ENCODE data around the gene GMDS. TPM values are rescaled to one million over a fixed set of nuclear protein-coding genes. Genes with fewer than 3 reads are reported as not detected.
"Not testable (repeated sequence)": the region's sequence is repeated elsewhere in the genome, so short reads cannot be mapped to it uniquely, and the experiment has no call there.

The GMDS gene
- total and polyA plus RNA-seq, 2 donors (not counting 3 experiments of a cell fraction or from before 2014, with no cell fraction given) = 9.8 to 23.5 TPM

DNA sequence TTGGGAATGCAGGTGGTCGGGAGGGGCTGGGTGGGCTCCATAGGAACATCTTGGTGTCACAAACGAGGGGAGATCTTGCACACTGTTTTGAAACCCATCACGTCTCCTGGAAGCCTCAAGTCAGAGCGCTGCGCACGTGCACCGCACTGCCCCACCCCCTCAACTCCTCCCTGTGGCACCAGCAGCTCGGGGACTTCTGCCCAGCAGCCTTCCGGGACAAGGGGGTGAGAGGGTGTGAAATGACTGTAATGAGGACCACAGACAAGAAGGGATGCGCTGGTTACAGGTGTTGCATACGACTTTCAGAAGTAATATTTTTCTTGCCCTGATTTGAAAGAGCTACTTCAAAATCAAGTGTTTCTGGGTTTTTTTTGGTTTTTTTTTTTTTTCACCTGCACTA is 575.4 kb downstream of the GMDS start:
- POLR2A ChIA-PET = no interaction called here
- no TSS peak for BruUV-seq (replicated peaks)

DNA sequence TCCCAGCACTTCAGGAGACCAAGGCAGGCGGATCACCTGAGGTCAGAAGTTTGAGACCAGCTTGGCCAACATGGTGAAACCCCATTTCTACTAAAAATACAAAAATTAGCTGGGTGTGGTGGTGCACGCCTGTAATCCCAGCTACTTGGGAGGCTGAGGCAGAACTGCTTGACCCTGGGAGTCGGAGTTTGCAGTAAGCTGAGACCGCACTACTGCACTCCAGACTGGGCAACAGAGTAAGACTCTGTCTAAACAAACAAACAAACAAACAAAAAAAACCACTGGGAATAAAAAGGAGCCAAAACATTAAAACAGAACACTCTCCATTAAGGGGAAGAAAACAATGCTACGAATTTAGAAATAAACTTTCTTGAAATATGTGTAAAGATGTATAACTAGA is 576.9 kb downstream of the GMDS start:
- H3K79me2 ChIP-seq (ENCODE audit: control insufficient read depth, insufficient read depth, low read length); H3K9me1 ChIP-seq (replicated peaks; ENCODE audit: control insufficient read depth, extremely low read depth, insufficient read depth, low read length); H3K27me3 ChIP-seq (ENCODE audit: control insufficient read depth in 2 of 2, insufficient read depth in 2 of 2, low read length in 2 of 2); H3K9ac ChIP-seq (replicated peaks; ENCODE audit: extremely low read depth, insufficient read depth, low read length); CTCF ChIA-PET; H4K20me1 ChIP-seq (replicated peaks; ENCODE audit: control insufficient read depth, extremely low read depth, insufficient read depth, low read length); BruUV-seq (replicated peaks); H3K27ac ChIP-seq (ENCODE audit: insufficient read depth, low read depth, low read length); H3K9me3 ChIP-seq (replicated peaks; ENCODE audit: control insufficient read depth, insufficient read depth, low read length); POLR2A ChIA-PET; H3K4me2 ChIP-seq (ENCODE audit: insufficient read depth, low read length); H2AFZ ChIP-seq (ENCODE audit: low read depth, low read length); dilution Hi-C loops (cut with MboI; ENCODE audit: extremely low pct_ligation_motif_present, low sequenced_read_pairs); H3K4me3 ChIP-seq (replicated peaks in 1 of 3; ENCODE audit: insufficient read depth in 1 of 3, low read depth in 1 of 3, low read length in 3 of 3); H3K4me1 ChIP-seq (ENCODE audit: control insufficient read depth, extremely low read depth, insufficient read depth, low read length); DNase-seq (ENCODE audit: low read depth, low spot score); FAIRE-seq; H3K36me3 ChIP-seq (ENCODE audit: control insufficient read depth in 2 of 2, extremely low read depth in 1 of 2, insufficient read depth in 2 of 2, low read length in 2 of 2); intact Hi-C loops (cut with micrococcal nuclease): not testable (repeated sequence)

More for the DNA sequence above, 575.4 kb downstream of the GMDS start:
- Histone ChIP-seq H3K79me2 (ENCODE audit: control insufficient read depth, insufficient read depth, low read length) (no peaks in the 10 kb centered on the region), H4K20me1 (replicated peaks; ENCODE audit: control insufficient read depth, extremely low read depth, insufficient read depth, low read length) (no peaks in the 10 kb centered on the region), H3K9me3 (replicated peaks; ENCODE audit: control insufficient read depth, insufficient read depth, low read length) (no peaks in the 10 kb centered on the region), H2AFZ (ENCODE audit: low read depth, low read length) (no peak overlapping the region), H3K4me2 (ENCODE audit: insufficient read depth, low read length) (no peak overlapping the region), H3K4me3 (replicated peaks in 1 of 3; ENCODE audit: insufficient read depth in 1 of 3, low read depth in 1 of 3, low read length in 3 of 3) (no peak overlapping the region), H3K4me1 (ENCODE audit: control insufficient read depth, extremely low read depth, insufficient read depth, low read length) (no peaks in the 10 kb centered on the region), H3K27ac (ENCODE audit: insufficient read depth, low read depth, low read length) (no peak overlapping the region), H3K9me1 (replicated peaks; ENCODE audit: control insufficient read depth, extremely low read depth, insufficient read depth, low read length) (no peaks in the 10 kb centered on the region), H3K36me3 (ENCODE audit: control insufficient read depth in 2 of 2, extremely low read depth in 1 of 2, insufficient read depth in 2 of 2, low read length in 2 of 2) (no peaks in the 10 kb centered on the region), H3K9ac (replicated peaks; ENCODE audit: extremely low read depth, insufficient read depth, low read length) (no peak overlapping the region), H3K27me3 (ENCODE audit: control insufficient read depth in 2 of 2, insufficient read depth in 2 of 2, low read length in 2 of 2) (no peaks in the 10 kb centered on the region)
- DNase-seq (ENCODE audit: low read depth, low spot score) = no peak
- no peak for FAIRE-seq
- dilution Hi-C loops (cut with MboI; ENCODE audit: extremely low pct_ligation_motif_present, low sequenced_read_pairs) (no loop called here), intact Hi-C loops (cut with micrococcal nuclease) (no loop called here)
- TF ChIP-seq MYC (IDR thresholded peaks at IDR 0.05; ENCODE audit: low read depth, low read length) (no peak), POLR2A (IDR thresholded peaks at IDR 0.05; ENCODE audit: low read depth, low read length) (no peak), FOS (IDR thresholded peaks at IDR 0.05; ENCODE audit: borderline replicate concordance, insufficient read depth, low read length) (no peak), JUN (IDR thresholded peaks at IDR 0.05; ENCODE audit: borderline replicate concordance, insufficient read depth, insufficient read length, low read depth) (no peak), GATA2 (IDR thresholded peaks at IDR 0.05; ENCODE audit: insufficient read depth, insufficient read length, low read depth, low read length) (no peak), EZH2 (IDR thresholded peaks at IDR 0.05; ENCODE audit: borderline replicate concordance, low read depth, low read length, severe bottlenecking) (no peak), POLR2AphosphoS5 (IDR thresholded peaks at IDR 0.05; ENCODE audit: insufficient read depth, low read depth, low read length) (no peak)
- TF ChIP-seq, protein P1, sequence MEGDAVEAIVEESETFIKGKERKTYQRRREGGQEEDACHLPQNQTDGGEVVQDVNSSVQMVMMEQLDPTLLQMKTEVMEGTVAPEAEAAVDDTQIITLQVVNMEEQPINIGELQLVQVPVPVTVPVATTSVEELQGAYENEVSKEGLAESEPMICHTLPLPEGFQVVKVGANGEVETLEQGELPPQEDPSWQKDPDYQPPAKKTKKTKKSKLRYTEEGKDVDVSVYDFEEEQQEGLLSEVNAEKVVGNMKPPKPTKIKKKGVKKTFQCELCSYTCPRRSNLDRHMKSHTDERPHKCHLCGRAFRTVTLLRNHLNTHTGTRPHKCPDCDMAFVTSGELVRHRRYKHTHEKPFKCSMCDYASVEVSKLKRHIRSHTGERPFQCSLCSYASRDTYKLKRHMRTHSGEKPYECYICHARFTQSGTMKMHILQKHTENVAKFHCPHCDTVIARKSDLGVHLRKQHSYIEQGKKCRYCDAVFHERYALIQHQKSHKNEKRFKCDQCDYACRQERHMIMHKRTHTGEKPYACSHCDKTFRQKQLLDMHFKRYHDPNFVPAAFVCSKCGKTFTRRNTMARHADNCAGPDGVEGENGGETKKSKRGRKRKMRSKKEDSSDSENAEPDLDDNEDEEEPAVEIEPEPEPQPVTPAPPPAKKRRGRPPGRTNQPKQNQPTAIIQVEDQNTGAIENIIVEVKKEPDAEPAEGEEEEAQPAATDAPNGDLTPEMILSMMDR (IDR thresholded peaks at IDR 0.05; ENCODE audit: extremely low read depth in 1 of 2, insufficient read depth in 1 of 2, low read depth in 1 of 2, low read length in 2 of 2) = no peak
- TF ChIP-seq, protein P2, sequence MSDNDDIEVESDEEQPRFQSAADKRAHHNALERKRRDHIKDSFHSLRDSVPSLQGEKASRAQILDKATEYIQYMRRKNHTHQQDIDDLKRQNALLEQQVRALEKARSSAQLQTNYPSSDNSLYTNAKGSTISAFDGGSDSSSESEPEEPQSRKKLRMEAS (IDR thresholded peaks at IDR 0.05; ENCODE audit: insufficient read depth, insufficient read length) = no peak
- CTCF ChIA-PET = interaction anchor here (0.7 to 1.5 kb wide), 4 partner anchors 8 to 16 kb away, joined by 3 to 4 read pairs (median 3); no protein-coding TSS in a partner anchor

Measured in endothelial cell of umbilical vein (primary cell).